OCI-LY1 (cell line): ENCODE results near the gene FYN.

Experiments
- CTCF ChIP-seq: fragments of 200-600 bp; sonication (generic), shearing (Covaris generic); IDR thresholded peaks from 2 replicates; pipeline ENCODE4 v1.5.1; 2017; ENCODE audit warnings: mild to moderate bottlenecking, antibody characterized with exemption, low read length, moderate library complexity, mixed read lengths
- EZH2 ChIP-seq: fragments of 200-600 bp; sonication (generic), shearing (Covaris generic); IDR thresholded peaks from 2 replicates; pipeline ENCODE4 v1.8.0; 2017; ENCODE audit warnings: borderline replicate concordance, mixed run types, mild to moderate bottlenecking, antibody characterized with exemption, low read length, moderate library complexity, mixed read lengths

- no peak for TF ChIP-seq CTCF
- no peak for TF ChIP-seq EZH2
Observed at GRCh38 chr6:111835807-111836206, 37.4 kb downstream of the FYN start.
